SK-N-SH (cell line): Measurements from ENCODE around the gene SNX2.
A peak's percentile ranks its signal among the peaks of the same experiment; 100 is the strongest.

ENCODE experiments used
- CTCF ChIP-seq: fragments of 200-600 bp; sonication (generic); IDR thresholded peaks from 2 replicates; pipeline ENCODE4 v1.6.1; 2017; ENCODE audit warnings: antibody characterized with exemption, mild to moderate bottlenecking, moderate library complexity
- EZH2phosphoT487 ChIP-seq: fragments of 200-600 bp; sonication (generic); IDR thresholded peaks from 2 replicates; pipeline ENCODE4 v1.6.1; 2017; ENCODE audit warnings: low read depth, mixed run types, mild to moderate bottlenecking, antibody characterized with exemption, moderate library complexity, borderline replicate concordance
- GATA2 ChIP-seq: sonication (generic); formaldehyde crosslinking; IDR thresholded peaks from 2 replicates; pipeline ENCODE4 v1.5.0; 2020; ENCODE audit warnings: mild to moderate bottlenecking, missing genetic modification reagents
- POLR2AphosphoS5 ChIP-seq: IDR thresholded peaks from 2 replicates; pipeline ENCODE4 v1.6.1; 2012; ENCODE audit warnings: low read depth, low read length
- REST ChIP-seq: IDR thresholded peaks from 2 replicates; pipeline ENCODE4 v1.6.1; 2012; ENCODE audit warnings: mild to moderate bottlenecking, low read depth, low read length, moderate library complexity

- TF ChIP-seq GATA2 = no peak
- TF ChIP-seq POLR2AphosphoS5 = peak; percentile 72
- TF ChIP-seq CTCF = no peak; the same call in 1 of the 2 replicates
- TF ChIP-seq EZH2phosphoT487 = no peak
- no peak for TF ChIP-seq REST
These were observed 70.6 kb downstream of the SNX2 start, which contains the start of gene SNX24 for GRCh38 chr5:122845229-122846050.
